HG03469 (cell line): ENCODE results near the gene NECTIN1.

Source experiments
- ATAC-seq: cut with Tn5 transposase; IDR thresholded peaks from one replicate; pipeline ENCODE4 v1.9.1; 2021; ENCODE audit warnings: mild to moderate bottlenecking, moderate library complexity, moderate number of reproducible peaks; ENCODE audit not compliant: unreplicated experiment

NECTIN1 gene

DNA sequence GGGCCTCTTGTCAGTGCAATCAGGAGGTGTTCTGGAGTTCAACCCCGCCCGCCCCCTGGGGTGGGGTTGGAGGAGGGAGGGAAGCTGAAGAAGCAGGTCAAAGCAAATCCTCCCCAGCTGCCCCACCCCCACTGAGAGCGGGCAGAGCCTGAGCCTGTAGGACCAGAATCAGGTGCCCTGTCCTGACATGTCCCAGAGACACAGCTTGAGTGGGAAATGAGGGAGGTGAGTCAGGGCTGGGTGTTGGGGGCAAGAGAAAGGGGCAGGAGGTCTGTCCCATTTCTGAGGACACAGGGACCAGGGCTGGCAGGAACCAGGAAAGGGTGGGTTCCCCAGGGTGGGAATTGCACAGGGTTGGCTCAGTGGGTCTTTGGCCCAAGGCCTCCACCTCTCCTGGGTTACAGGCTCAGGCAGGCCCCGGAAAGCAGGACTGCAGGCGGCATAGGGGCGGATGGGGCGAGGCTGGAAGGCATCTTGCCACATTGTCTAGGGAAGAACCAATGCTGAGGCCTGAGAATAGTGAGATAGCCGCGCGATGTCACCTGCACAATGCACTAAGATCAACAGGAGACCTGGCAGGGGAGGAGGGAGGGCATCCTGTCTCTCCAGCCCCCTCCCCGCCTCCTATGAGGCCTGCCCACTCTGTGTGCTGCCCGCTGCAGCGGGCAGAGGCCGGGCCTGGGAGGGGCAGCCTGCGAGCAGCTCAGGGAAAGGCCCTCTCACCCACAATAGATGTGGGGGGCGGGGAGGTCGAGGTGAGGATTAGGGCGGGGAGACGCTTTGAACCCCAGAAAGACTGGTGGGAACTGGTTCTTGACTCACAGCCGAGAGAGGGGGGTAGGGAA, 32.4 kb downstream of the NECTIN1 start:
- ATAC-seq, result no peak

DNA sequence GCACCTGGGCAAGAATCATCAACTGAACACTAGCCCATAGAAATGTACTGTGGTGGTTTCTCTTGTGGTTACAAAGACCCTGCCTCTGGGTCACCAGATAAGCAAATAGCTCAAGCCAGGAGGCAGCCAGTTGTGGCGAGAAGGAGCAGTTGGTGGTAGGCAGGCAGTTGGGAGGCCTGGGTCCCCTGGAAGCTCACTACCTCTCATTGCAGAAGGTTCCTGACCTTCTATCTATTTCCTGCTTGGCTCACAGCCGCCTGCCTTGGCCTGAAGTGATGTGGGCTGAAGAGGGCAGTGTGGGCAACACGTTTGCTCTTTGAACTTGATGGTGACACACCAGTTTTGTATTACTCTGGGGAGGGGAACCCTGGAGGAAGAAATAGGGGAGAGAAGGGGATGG, 34.7 kb downstream of the NECTIN1 start:
- ATAC-seq, result no peak

DNA sequence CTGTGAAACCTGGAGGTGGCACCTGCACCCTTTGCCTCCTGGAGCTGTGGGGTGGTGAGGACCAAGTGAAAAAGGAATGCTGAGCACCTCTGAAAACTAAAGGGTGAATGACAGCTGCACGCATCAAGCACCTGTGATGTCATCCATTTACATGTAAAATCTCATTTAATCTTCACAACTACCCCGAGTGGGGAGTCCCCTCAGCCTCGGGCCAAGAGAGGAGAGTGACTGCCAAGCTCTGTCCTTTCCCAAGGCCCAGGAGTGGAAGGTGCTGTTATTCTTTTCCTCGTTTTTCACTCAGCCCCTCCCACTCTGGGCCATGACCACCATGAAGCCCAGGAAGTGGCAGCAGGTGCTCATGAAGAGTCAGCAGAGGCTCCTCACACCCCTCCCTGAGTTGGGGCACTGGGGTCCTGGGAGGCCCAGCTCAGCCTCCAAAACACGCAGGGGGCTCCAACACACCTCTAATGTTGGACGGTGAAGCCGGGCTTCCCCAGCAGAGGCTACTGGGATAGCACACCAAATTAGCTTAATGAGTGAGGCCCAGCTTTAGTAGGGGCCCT, 35.7 kb downstream of the NECTIN1 start:
- ATAC-seq, result no peak

DNA sequence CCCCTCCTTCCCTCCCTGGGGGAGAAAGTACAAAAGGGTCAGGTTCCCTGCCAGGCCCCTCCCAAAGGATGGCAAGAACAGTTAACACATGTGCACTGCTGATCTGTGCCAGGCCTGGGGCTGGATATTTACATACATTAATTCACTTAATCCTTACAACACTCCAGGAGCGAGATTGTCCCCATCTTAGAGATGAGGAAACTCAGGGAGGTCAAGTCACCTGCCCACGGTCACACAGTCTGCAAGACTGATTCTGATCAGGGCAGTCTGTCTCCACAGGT, 36.5 kb downstream of the NECTIN1 start:
- no peak for ATAC-seq

DNA sequence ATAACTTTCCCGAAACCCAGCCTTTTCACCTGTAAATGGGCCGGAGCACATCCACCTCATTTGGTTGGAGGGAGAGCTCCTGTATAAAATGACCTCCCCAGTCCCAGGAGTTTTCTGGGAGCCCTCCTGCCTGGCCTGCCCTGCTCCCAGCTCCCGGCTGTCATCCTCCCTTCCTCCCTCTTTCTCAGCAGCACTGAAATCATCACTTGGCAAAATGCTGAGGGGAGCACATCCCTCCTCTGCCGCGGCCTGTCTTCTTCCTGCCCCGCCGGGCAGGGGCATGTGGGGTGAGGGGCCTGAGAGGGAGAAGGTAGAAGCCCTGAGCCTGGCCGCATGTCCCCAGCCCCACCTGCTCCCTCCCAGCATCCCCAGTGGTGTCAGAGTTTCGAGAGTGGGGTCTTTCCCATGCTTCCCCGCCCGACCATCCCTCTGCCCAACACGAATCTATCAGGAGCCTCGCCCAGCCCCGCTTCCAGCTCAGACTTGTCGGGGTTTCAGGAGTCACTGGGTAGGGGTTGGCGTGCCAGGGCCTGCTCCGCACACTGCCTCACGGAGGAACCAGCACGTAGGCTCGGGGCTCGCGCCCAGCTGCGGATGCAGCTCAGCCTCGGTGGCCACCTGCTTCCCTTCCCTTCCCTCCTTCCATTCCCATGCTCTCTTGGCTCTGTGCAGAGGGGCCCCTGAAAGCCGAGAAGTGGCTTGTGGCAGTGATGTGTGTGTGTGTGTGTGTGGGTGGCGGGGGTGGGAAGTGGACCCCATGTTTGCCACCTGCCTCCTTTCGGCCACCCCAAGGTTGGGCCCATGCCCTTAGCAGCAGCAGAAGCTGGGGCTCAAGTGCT, 37.1 kb downstream of the NECTIN1 start:
- ATAC-seq, result no peak

DNA sequence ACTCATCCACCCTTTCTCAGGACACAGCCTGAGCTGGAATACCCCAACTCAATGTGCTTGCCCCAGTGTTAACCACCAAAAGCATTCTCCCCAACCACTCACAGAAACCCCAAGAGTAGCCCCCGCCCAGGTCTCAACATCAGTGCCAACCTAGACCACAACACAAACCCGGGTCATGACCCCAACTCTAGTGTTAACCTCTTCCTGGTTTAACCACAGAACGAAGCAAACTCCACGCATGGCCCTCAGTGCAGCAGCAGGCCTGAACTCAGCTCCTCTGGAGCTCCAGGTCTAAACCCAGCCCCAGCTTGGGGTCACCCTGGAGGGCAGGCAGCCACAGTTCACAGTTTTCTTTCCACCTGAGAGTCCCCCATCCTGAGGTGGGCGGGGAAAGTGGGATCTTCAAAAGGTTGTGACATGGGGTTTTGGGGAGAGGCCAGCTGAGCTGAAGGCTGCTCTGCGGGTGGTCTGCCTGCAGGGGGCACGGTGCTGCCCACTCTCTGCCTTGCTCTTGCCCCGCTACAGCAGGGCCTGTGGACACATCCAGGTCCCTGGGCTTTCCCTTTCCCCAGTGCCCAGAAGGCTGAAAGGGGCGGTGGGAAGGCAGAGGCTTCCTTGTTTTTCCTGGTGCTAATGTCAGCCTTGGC, 37.9 kb downstream of the NECTIN1 start:
- no peak for ATAC-seq

DNA sequence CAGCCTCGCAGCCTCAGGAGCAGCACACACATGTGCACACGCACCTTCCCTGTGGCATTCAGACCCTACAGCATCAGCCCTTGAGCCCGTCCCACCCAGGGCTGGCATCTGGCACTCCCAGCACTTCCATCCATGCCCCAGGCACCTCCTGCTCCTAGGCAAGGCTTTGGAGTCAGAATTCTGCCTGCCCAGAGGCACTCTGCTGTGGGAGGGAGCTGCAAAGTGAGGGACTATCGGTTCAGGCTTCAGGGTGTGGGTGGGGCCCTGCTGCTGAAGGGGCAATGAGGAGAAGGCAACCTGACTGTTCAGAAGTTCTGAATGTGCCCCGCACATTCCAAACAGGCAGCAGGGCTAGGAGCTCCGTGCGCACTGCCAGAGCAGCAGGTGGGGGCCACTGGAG, 39.7 kb downstream of the NECTIN1 start:
- ATAC-seq, result no peak

DNA sequence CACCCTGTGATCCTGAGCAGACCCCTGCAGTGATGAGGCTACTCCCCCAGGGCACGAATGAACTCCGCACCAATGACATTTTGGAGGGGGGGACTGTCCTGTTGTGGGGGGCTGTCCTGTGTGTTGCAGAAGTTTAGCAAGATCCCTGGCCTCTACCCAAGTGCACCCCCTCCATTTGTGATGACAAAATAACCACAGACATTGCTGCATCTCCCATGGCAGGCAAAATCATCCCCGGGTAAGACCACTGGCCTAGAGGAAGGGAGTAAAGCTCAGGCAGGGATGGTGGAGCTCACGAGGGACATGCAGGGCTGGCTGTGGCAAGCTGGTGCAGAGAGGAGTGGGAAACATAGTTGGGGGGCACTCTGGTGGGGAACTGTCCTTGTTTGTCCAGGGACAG, 40.6 kb downstream of the NECTIN1 start:
- ATAC-seq, result no peak

DNA sequence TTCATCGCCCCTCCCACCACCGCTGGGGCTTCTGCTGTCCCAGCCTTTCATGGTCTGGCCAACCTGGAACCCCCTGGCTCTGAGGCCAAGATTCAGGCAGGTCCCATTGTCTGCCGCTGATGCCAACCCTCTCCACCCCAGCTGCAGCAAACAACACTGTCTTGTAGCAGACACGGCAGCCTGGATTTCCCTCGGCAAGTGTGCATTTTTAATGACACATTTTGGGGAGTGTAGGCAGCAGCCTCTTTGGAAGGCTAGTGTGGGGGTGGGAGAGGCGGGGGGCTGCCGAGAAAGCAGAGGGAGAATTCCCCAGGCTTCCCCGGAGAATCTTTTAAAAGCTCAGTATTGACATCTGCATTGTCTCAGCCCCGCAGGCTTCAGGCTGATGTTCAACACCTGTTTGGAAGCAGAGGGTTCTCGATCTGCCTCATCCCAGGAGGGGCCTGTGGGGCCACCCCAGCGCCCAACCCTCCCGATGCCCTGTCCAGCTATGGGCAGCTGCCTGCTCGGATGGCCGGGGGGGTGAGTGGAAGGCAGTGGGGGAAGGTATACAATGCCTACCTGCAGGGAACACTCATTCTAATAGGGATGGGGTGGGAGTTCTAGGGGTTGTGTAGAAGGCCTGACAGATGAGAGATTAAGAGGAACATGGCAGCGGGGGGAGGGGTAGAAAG, 41.5 kb downstream of the NECTIN1 start:
- no peak for ATAC-seq

DNA sequence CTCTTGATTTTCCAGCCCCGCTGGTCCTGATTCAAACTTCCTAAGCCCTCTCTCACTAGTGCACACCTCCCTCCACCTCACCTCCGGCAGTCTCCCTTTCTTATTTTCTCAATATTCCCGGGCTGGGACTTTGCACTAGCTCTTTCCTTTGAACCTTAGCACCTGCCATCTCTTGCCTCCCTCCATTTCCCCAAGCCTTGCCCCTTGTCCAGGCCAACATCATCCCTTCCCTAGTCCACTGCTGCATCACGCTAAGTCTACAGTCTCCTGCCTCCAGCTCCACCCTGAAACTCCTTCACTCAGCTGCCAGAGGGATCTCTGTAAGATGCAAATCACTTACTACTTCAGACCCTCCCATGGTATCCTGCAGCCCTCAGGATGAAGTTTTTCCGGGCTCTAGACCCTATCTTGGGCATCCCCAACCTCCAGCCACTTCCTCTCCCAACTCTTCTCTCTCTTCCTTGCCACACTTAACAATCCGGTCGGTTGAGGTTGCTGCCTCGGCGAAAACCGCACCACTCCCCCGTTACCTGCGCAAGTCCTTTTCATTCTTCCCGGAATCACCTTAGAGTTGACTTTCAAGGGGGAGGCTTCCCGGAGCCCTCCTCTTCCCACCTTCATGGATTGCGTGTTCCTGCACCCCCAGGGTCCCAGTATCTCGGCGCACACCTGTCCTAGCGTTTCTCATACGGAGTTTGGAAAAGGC, 42.7 kb downstream of the NECTIN1 start:
- no peak for ATAC-seq

DNA sequence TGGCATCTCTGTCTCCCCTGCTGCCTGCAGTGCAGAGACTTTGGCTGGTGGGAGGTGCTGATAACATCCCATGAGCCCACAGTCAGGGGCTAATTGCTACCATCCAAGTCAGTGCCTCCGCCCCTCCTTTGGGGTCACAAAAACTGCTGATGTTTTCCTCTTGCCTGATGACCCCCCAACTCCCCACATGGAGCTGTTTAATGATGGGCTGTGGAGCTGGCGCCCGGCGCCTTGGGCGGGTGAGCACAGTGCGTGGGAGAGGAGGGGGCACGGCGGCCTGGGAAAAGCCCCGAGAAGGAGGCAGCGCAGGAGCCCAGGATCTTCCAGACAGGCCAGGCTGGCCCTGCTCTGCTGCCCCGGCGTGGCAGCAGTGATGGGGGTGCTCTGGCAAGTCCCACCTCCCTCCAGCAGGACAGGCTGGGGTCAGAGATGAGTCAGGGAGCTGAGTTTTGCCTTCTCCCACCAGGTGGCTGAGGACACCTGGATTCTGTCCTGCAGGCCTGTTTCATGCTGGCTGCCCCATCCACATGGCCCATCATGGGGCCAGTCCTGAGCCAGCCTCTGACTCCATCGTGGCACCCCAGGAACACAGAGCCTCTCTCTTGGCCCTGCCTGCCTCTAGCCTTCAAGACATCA, 43.8 kb downstream of the NECTIN1 start:
- no peak for ATAC-seq

DNA sequence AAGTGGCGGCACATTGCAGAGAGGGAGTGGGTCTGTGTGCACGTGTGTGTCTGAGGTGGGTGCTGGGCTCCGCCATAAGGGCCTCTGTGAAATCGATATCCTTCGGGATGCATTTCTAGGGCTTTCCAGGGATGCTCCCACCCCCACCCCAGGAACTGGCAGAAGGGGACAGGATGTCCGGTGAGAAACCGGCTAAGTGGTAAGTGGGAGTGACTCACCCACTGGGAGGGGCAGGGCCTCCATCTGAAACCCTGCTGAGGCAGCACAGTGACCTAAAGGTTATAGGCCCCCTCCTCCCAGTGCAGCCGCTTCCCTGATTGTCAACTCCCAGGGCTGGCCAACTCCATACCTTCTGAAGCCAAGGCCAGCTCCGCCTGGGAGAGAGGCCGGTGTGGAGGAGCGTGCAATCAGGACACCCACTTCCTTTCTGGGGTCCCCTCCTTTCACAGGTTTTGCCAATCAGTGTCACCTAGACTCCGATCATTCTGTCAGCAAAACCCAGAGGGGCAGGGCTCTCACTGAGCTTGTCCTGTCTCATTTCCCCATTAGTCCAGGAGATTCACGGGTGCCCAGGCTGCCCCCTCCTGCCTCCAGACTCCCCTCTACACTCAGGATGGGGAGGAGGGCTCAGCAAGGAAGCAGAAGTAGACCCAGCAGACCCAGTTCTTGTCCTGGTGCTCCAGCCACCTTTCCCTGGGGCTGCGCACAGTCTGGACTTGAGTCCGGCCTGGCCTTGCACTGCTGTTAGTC, 44.5 kb downstream of the NECTIN1 start:
- no peak for ATAC-seq

DNA sequence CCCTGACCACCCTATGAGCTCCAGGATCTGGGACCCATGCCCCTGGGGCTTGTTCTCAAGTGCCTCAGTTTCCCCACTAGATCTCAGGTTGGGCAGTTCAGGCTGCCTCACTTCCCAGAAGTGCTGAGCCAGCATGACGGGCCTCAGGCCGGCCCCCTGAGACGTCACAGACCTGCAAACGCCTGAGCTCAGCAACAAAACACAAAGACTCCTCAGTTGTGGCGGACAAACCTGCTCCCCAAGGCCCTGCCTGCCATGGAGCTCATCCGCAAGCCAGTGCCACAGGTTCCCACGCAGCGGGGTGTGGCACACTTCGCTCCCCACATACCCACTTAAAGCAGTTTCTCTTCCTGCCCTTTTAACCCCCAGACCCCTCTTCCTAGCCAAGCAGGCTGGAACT, 45.2 kb downstream of the NECTIN1 start:
- ATAC-seq, result no peak

DNA sequence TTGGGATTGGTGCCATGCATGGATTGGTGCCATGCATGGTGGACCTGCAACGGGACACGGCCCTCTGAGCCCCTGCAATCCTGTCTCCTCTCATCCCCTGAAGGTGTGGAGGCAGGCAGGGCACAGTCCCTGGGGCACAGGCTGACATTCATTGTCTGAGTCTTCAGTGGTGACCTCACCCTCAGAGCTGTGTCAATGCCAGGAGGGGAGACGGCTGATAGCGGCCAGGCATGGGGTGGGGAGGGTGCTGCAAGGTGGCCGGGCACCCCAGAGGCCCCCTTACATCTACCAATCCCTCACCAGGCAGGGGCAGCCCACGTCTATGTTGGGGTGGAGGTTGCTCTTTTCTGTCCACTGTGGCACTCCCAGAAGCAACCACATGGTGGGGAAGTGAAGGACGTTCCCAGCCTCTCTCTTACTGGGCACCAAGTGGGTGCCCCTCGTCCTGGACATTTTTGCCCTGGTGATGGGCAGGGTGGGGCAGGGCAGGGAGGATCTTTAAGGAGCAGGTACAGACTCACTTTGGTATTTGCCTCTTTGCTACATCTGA, 47.6 kb downstream of the NECTIN1 start:
- no peak for ATAC-seq

DNA sequence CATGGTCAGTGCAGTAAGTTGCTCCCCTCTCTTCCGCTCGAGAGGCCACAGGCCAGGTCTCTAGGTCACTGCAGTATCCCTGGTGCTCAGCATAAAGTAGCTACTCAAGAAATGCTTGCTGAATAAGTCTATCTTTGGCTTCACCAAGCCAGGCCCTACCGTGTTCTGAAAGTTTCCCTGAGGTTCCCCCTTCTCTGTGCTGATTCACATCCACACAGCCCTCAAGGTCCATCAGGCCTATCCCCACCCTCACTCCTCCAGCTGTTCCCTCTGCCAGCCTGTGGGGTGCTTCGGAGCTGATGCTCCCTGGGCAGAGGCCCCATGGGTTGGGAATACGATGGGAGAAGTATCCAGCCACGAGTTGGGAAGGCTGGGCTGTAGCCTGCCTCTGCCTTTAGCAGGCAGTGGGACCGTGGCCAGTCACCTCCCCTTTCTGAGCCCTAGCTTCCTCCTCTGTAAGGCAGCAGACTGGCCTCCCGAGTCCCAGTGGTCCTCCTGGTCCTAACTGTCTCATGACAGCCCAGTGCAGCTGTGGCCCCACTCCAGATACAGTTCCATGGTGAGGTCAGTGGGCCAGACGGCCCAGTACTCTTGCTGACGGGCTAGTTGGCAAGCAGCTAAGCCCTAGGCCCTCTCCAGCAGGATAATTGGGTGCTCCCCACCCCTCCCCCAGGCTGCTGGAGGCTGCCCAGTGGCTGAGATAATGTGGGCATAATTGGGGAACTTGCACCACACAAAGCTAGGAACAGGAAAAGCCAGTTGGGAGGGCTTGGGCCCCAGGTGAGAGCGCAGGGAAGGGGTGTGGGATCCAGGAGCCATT, 48.2 kb downstream of the NECTIN1 start:
- ATAC-seq, result no peak

DNA sequence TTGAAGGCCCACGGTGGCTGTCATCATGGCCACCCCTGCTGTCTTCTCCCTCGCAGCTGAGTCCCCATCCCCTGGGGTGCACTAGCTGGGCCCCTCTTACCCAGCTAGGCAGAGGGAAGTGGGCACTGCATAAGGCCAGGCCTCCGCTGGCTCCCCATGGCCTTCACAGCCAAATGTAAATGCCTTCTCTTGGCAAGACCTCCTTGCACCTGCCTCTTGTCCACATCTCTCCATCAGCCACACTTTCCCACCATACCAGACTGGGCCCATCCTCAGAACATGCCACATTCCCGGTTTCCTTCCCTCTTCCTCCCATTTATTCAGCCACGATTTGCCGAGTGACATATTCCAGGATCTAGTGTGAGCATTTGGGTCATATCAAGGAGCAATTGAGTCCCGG, 49.7 kb downstream of the NECTIN1 start:
- no peak for ATAC-seq

DNA sequence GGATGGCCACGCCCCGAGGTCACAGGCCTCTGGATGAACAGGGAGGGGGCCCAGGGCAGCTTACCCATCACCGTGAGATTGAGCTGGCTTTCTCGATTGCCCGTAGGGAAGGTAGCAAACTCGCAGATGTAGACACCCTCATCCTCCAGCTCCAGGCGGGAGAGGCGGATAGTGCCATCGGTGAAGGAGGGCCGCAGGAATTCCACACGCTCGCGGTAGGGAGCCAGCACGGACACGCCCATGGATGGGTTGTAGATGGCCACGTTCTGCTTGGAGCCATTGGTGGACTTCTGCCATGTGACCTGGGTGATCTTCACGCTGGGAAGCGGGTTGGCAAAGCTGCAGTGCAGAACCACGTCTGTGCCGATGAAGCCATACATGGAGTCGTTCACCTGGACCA, 50.6 kb downstream of the NECTIN1 start:
- ATAC-seq, result no peak

DNA sequence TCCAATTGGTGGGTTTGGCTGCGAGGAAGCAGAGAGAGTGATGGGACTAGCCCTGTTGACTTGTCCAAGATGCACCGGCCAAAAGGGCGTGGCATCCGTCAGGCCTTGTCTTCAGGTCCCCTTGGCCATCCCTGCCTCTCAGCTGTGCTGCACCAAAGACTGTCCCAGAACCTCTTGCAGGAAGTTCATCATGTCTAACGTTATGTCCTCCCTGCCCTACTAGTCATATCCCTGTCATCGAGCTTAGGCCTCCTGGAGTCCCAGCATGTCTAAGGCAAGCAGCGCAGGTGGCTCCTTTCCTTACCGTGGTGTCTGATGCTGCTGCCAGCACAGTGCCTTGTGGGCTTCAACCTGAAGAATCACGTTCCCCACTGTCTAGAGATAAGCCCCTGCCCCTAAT, 51.2 kb downstream of the NECTIN1 start:
- ATAC-seq, result no peak
